Fibroblast of the aortic adventitia (primary cell): ENCODE results near the gene MCC. TPM values are rescaled to one million over a fixed set of nuclear protein-coding genes. Genes with fewer than 3 reads are reported as not detected.

ENCODE experiments used
- DNase-seq: peaks from one replicate; pipeline ENCODE4 v3.0.0-alpha.2; 2010; ENCODE audit warnings: low read depth
- H3K4me3 ChIP-seq: 2 replicates; pipeline ENCODE4 v1.5.1; 2011; ENCODE audit warnings: low read depth, mild to moderate bottlenecking, control low read depth, low read length, moderate library complexity
- total RNA-seq: library from RNA; depleted of rRNA; stranded (reverse); fragments of >200 nt; gene quantifications from 2 replicates; pipeline ENCODE4 v1.2.3, GENCODE V29; 2012; ENCODE audit warnings: low replicate concordance
- TF ChIP-seq, protein P1 (sequence below): IDR thresholded peaks from 2 replicates; pipeline ENCODE4 v1.5.1; 2011; ENCODE audit warnings: mild to moderate bottlenecking, low read length, control low read depth, inconsistent platforms; ENCODE audit not compliant: insufficient read depth

The MCC gene
- total RNA-seq, 1 donor: 62.4 TPM

DNA sequence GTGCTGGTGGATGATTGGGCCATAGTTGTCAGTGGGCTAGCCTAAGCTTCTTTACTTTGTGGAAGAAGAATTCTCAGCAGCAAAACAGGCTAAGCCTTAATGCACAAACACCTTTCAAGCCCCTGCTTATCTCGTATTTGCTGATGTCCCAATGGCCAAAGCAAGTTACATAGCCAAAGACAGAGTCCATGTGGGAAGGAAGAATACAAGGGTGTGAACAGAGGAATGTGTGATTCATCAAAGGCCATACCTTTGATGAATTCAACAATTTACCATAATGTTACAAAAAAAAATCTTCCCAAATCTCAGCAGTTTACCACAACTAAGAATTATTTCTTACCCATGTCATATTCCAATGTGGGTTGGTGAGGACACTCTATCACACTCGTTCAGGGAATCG lies 24.1 kb upstream of the MCC start:
- no peak for DNase-seq
- TF ChIP-seq, protein P1, sequence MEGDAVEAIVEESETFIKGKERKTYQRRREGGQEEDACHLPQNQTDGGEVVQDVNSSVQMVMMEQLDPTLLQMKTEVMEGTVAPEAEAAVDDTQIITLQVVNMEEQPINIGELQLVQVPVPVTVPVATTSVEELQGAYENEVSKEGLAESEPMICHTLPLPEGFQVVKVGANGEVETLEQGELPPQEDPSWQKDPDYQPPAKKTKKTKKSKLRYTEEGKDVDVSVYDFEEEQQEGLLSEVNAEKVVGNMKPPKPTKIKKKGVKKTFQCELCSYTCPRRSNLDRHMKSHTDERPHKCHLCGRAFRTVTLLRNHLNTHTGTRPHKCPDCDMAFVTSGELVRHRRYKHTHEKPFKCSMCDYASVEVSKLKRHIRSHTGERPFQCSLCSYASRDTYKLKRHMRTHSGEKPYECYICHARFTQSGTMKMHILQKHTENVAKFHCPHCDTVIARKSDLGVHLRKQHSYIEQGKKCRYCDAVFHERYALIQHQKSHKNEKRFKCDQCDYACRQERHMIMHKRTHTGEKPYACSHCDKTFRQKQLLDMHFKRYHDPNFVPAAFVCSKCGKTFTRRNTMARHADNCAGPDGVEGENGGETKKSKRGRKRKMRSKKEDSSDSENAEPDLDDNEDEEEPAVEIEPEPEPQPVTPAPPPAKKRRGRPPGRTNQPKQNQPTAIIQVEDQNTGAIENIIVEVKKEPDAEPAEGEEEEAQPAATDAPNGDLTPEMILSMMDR: no peak

DNA sequence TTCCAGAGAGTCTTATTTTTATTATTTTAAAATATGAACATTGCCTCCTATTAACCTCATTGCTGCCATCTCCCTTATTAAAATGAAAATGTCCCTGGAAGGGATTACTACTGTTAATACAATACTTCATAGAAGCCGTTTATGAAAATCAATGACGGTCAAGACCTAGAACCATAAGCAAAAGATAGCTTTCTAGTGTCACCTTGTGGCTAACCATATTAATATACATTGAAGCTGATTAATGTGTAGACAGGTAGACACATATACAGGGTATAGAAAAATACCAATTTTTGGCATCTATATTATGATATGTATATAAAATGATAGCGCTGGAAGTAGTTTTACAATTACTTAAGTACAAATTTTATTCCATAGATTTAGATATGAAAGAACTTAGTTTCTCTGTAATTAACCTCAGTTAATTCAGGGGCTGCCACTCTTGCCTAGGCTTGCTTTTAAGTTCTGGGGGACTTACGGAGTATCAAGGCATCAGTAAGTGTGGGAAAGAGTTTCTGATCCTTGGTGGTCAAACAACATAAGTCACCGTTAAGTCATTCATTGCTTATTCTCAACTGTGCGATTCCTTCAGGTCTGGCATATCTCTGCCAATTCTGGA lies 22.7 kb upstream of the MCC start:
- TF ChIP-seq, protein P1: peak; percentile 44
- H3K4me3 ChIP-seq: no peak overlapping the region
- DNase-seq: peak; percentile 81

More for the DNA sequence above, 24.1 kb upstream of the MCC start:
- no peak overlapping the region for H3K4me3 ChIP-seq

- H3K4me3 ChIP-seq: no peak overlapping the region
- DNase-seq: peak; percentile 34
These were observed 20.5 kb upstream of the MCC start for GRCh38 chr5:113508756-113509155.

DNA sequence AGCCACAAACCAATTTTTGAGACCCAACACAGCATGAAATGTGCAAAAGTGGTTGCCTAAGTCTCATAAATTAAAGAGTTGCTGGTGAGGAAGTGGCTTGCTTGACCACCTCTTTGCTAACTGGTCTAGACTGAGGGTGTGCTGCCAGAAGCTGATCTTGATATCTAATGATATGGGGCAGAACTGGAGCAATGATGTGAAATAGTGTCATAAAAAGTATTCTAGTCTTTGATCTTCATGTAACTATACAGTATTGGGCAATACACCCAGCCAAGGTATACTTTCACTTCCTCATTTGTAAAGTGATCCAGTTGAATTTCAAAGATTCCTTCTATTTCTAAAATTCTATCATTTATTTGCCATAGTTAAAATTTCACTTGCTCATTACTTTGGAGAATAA lies 19.3 kb upstream of the MCC start:
- TF ChIP-seq, protein P1: no peak
- no peak overlapping the region for H3K4me3 ChIP-seq
- DNase-seq: no peak

More at GRCh38 chr5:113508756-113509155, 20.5 kb upstream of the MCC start:
- TF ChIP-seq, protein P1: no peak

GRCh38 chr5:113505181-113505580 lies 16.9 kb upstream of the MCC start:
- peak; percentile 53 for DNase-seq
- no peak overlapping the region for H3K4me3 ChIP-seq
- TF ChIP-seq, protein P1: no peak

DNA sequence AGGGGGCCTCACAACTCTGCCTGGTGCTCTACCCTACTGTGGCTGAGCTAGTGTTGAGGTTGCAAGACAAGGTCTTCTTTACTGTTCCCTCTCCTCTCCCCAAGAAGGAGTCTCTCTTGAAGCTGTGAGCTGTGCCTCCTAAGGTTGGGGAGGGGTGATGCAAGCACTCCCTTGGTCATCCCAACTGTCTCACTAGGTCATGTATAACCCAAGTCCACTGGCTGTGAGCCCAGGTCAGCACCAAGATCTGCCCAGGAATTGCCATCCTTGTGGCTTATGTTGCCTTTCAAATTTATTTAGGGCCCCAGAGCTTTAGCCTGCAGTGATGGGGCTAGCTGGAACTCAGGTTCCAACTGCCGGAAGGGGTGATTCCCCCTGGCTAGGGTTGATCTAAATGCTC lies 14.9 kb upstream of the MCC start:
- H3K4me3 ChIP-seq: no peak overlapping the region
- TF ChIP-seq, protein P1: no peak
- no peak for DNase-seq

GRCh38 chr5:113502073-113502472 lies 13.8 kb upstream of the MCC start:
- no peak overlapping the region for H3K4me3 ChIP-seq
- DNase-seq: no peak
- TF ChIP-seq, protein P1: no peak
